Activated naive CD4-positive, alpha-beta T cell treated with anti-CD3 and anti-CD28 coated beads for 36 hours (primary cell): ENCODE results near the gene VANGL2. TPM values are rescaled to one million over a fixed set of nuclear protein-coding genes. Genes with fewer than 3 reads are reported as not detected.

ENCODE experiments used
- CTCF ChIA-PET: fragments of 350-600 bp; sonication (Branson Sonifier 250); formaldehyde crosslinking; loops from one replicate; lab custom pipeline; 2021; ENCODE audit warnings: antibody characterized with exemption; lab: Charles Lee
- DNase-seq: peaks from one replicate; pipeline ENCODE4 v3.0.0-alpha.2; 2020
- H3K27ac Mint-ChIP-seq: one replicate; pipeline ENCODE4 v1.8.0; 2021; ENCODE audit warnings: mild to moderate bottlenecking, mixed read lengths
- H3K27me3 Mint-ChIP-seq: one replicate; pipeline ENCODE4 v1.8.0; 2021; ENCODE audit warnings: low read depth, mixed read lengths
- H3K36me3 Mint-ChIP-seq: one replicate; pipeline ENCODE4 v1.8.0; 2021; ENCODE audit warnings: low read depth, mixed read lengths
- H3K4me1 Mint-ChIP-seq: one replicate; pipeline ENCODE4 v1.8.0; 2021; ENCODE audit warnings: low read depth, mixed read lengths
- H3K4me3 Mint-ChIP-seq: one replicate; pipeline ENCODE4 v1.8.0; 2021; ENCODE audit warnings: mild to moderate bottlenecking, moderate library complexity, mixed read lengths
- H3K9me3 Mint-ChIP-seq: one replicate; pipeline ENCODE4 v1.8.0; 2021; ENCODE audit warnings: mixed read lengths
- intact Hi-C: fragments of 100-400 bp; cut with micrococcal nuclease; formaldehyde crosslinking; loops from one replicate; pipeline ENCODE4 v1.15.1; 2023
- total RNA-seq, 2 experiments: library from RNA; stranded (reverse); gene quantifications; one replicate each; pipeline ENCODE4 v1.2.3, GENCODE V29; 2021

Gene VANGL2
- total RNA-seq, 2 experiments from 2014 or later: 0.27 TPM; not detected in 1

- Mint-ChIP-seq H3K27ac (peak overlapping the region; percentile 43), H3K27me3 (no peaks in the 10 kb centered on the region), H3K36me3 (peaks cover 9% of the 10 kb centered on the region), H3K4me3 (no peak overlapping the region), H3K9me3 (no peaks in the 10 kb centered on the region), H3K4me1 (peaks cover 5% of the 10 kb centered on the region)
- intact Hi-C loops: no loop called here
- no peak for DNase-seq
- CTCF ChIA-PET: interaction anchor here (0.7 to 3.4 kb wide), 6 partner anchors 9 to 249 kb away, joined by 3 to 11 read pairs (median 4); no protein-coding TSS in a partner anchor
Measured at GRCh38 chr1:160362168-160362957, 38.0 kb upstream of the VANGL2 start.

GRCh38 chr1:160363010-160363409 is 37.4 kb upstream of the VANGL2 start:
- H3K4me3 Mint-ChIP-seq: no peak overlapping the region
- H3K27me3 Mint-ChIP-seq: no peaks in the 10 kb centered on the region
- peaks cover 7% of the 10 kb centered on the region for H3K36me3 Mint-ChIP-seq
- H3K27ac Mint-ChIP-seq: no peak overlapping the region
- intact Hi-C loops: no loop called here
- DNase-seq: no peak
- CTCF ChIA-PET: interaction anchor here (0.7 to 3.4 kb wide), 5 partner anchors 8 to 249 kb away, joined by 3 to 11 read pairs (median 4); no protein-coding TSS in a partner anchor
- peaks cover 5% of the 10 kb centered on the region for H3K4me1 Mint-ChIP-seq
- H3K9me3 Mint-ChIP-seq: no peaks in the 10 kb centered on the region

DNA sequence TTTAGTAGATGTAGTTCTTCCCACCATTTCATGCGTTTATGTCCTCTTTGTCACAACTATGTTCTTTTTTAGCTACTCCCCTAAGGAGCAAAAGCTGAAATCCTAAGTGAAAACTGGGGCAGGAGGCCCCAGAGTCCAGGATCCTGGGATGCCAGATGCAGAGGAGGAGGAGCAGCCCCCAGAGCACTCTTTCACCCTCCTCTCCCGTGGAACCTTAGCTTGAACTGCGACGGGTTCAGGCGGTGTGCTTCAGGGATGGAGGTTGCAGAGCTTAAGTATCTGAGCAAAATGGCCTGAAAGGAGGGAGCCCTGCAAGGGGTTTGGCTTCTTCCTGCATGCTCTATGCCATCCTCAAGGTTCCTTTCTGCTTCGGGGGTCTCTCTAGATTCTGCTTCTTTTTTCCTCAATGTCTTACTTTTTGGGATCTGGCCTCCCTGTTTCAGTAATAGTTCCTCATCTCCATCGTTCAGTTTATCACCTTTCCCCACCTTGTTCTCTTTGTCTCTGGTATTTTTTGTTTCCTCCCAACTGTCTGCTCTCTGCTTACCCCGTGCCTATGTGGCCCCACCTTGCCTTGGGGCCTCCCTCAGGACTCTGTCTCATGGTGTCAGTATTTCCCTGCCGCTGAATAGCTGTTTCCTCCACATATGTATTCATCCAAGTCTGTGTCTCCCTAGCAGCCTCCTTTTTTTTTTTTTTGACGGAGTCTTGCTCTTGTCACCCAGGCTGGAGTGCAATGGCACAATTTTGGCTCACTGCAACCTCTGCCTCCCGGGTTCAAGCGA is 36.2 kb upstream of the VANGL2 start:
- CTCF ChIA-PET: interaction anchor here (0.6 to 3.4 kb wide), 7 partner anchors 11 to 243 kb away, joined by 3 to 11 read pairs (median 3); no protein-coding TSS in a partner anchor
- no peaks in the 10 kb centered on the region for H3K27me3 Mint-ChIP-seq
- intact Hi-C loops: no loop called here

DNA sequence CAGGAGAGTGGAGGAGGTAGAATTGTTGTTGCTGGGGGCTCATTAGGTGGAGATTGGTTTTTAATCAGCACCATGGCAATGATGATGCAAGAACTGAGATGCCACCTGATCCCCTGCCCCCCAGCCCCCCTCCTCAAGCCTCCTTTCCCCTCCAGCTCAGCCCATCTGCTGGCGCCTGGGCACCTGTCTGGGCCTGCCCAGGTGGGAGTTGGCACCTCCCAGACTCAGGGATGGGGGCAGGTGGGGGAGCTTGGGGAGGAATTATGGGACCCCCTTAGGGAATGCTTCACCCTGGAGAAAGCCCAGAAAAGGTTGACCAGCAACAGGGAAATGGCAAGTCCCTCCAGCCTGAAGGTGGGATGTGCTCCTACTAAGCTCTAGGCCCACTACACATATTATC is 35.0 kb upstream of the VANGL2 start:
- H3K36me3 Mint-ChIP-seq: no peaks in the 10 kb centered on the region
- peaks cover 5% of the 10 kb centered on the region for H3K4me1 Mint-ChIP-seq
- intact Hi-C loops: no loop called here
- no peaks in the 10 kb centered on the region for H3K27me3 Mint-ChIP-seq
- no peak overlapping the region for H3K4me3 Mint-ChIP-seq
- no peak for DNase-seq
- H3K27ac Mint-ChIP-seq: no peak overlapping the region
- CTCF ChIA-PET: interaction anchor here (0.7 to 0.9 kb wide), 2 partner anchors 11 to 73 kb away, joined by 3 read pairs; no protein-coding TSS in a partner anchor
- H3K9me3 Mint-ChIP-seq: no peaks in the 10 kb centered on the region

More for the DNA sequence above, 36.2 kb upstream of the VANGL2 start:
- no peak for DNase-seq
- Mint-ChIP-seq H3K36me3 (no peaks in the 10 kb centered on the region), H3K4me3 (no peak overlapping the region), H3K4me1 (peaks cover 5% of the 10 kb centered on the region), H3K27ac (no peak overlapping the region), H3K9me3 (no peaks in the 10 kb centered on the region)

- H3K4me3 Mint-ChIP-seq: no peak within 1 kb of the TSS
- H3K27me3 Mint-ChIP-seq: no peaks in the 10 kb centered on the region
- H3K4me1 Mint-ChIP-seq: peaks cover 5% of the 10 kb centered on the region
- no peaks in the 10 kb centered on the region for H3K9me3 Mint-ChIP-seq
- DNase-seq: no peak
- CTCF ChIA-PET: interaction anchor here (1.4 to 1.5 kb wide), 2 partner anchors 10 to 12 kb away, joined by 3 to 9 read pairs; no protein-coding TSS in a partner anchor
- intact Hi-C loops: no loop called here
- no peak within 1 kb of the TSS for H3K27ac Mint-ChIP-seq
- no peaks in the 10 kb centered on the region for H3K36me3 Mint-ChIP-seq
Measured at GRCh38 chr1:160366731-160367515, 33.4 kb upstream of the VANGL2 start, which contains the start of gene NHLH1. Gene NHLH1 (plus strand): TSS chr1:160367071. CDS start chr1:160370732, 3,661 bp downstream.

- no peak for DNase-seq
- Mint-ChIP-seq H3K27me3 (no peaks in the 10 kb centered on the region), H3K4me1 (no peaks in the 10 kb centered on the region), H3K27ac (no peak overlapping the region), H3K4me3 (no peak overlapping the region), H3K36me3 (no peaks in the 10 kb centered on the region), H3K9me3 (no peaks in the 10 kb centered on the region)
- intact Hi-C loops: no loop called here
- CTCF ChIA-PET: interaction anchor here (1.4 to 1.5 kb wide), 2 partner anchors 9 to 13 kb away, joined by 3 to 9 read pairs; no protein-coding TSS in a partner anchor
Measured at GRCh38 chr1:160367516-160367900, 32.9 kb upstream of the VANGL2 start.

DNA sequence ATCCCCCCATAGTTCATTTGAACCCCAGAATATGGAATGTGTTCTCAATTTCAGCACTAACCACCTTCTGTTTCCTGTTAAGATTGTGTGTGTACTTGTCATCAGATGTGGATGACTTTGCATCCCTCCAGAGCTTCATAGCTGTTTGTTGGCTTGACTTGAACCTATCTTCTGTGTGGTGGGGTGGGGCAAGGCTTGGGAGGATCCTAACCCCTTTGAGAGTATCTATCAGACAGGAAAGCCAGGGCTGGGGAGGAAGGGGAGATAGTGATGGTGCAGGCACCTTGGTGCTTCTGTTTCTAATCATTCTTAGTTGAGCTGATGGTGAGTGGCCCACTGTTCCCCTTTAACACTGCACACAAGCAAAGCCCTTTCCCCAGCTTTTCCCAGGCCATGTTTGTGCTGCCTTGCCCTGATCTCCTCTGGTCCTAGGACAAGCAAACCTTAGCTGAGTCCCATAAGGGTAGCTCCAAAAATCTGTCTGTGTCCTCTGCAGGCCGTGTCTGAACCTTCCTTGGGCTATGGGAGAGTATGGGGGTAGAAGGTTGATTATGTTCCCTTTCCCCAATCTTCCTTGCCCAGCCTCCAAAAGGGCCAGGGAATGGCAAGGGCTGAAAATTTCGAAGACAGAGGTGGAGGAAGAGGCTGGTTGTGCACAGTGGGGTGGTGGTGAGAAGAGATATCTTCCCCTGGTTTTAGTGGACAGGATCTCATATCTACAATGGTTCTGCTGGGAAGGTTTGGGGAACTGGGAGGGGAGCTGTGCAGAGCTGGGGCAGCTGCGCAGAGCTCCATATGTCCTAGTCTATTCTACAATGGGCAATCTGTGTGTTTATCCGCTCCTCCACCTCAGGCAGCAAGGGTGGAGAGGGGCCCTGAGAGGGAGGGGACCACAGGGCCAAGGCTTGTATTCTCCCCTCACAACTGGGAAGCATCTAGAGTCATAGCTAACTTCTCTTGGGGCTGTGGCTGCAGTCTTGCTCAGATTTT is 32.1 kb upstream of the VANGL2 start:
- intact Hi-C loops: no loop called here
- Mint-ChIP-seq H3K4me3 (no peak overlapping the region), H3K4me1 (no peaks in the 10 kb centered on the region), H3K27ac (no peak overlapping the region), H3K27me3 (no peaks in the 10 kb centered on the region), H3K9me3 (no peaks in the 10 kb centered on the region), H3K36me3 (no peaks in the 10 kb centered on the region)
- DNase-seq: no peak
- CTCF ChIA-PET: interaction anchor here (1.5 kb wide), 1 partner anchor 8 kb away, joined by 9 read pairs; no protein-coding TSS in a partner anchor

- H3K9me3 Mint-ChIP-seq: no peaks in the 10 kb centered on the region
- no peaks in the 10 kb centered on the region for H3K27me3 Mint-ChIP-seq
- H3K36me3 Mint-ChIP-seq: no peaks in the 10 kb centered on the region
- H3K27ac Mint-ChIP-seq: no peak overlapping the region
- intact Hi-C loops: no loop called here
- no peak overlapping the region for H3K4me3 Mint-ChIP-seq
- no peak for DNase-seq
- no peaks in the 10 kb centered on the region for H3K4me1 Mint-ChIP-seq
- CTCF ChIA-PET: no interaction called here
Measured at GRCh38 chr1:160369087-160369486, 31.3 kb upstream of the VANGL2 start.

DNA sequence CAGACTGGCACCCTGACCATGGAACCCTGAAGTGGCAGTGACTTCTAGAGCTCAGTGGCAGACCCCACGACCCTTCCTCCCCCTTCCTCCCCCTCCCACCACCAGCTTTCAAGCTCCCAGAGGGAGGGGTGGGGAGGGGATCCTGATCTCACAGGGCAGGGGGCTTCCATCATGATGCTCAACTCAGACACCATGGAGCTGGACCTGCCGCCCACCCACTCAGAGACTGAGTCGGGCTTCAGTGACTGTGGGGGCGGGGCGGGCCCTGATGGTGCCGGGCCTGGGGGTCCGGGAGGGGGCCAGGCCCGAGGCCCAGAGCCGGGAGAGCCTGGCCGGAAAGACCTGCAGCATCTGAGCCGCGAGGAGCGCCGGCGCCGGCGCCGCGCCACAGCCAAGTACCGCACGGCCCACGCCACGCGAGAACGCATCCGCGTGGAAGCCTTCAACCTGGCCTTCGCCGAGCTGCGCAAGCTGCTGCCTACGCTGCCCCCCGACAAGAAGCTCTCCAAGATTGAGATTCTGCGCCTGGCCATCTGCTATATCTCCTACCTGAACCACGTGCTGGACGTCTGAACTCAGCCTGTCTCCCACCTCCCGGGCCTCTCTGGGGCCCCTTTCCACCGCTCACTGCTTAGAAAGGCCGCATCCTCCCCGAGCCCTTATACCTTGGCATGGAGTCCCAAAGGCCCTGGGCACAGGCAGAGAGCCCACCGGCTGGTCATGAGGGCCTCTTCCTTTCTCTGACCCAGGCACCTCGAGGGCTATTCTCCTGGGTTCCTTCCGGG is 29.6 kb upstream of the VANGL2 start:
- Mint-ChIP-seq H3K4me1 (peaks cover 4% of the 10 kb centered on the region), H3K4me3 (no peak overlapping the region), H3K36me3 (no peaks in the 10 kb centered on the region), H3K27ac (no peak overlapping the region), H3K27me3 (no peaks in the 10 kb centered on the region), H3K9me3 (no peaks in the 10 kb centered on the region)
- intact Hi-C loops: no loop called here
- CTCF ChIA-PET: interaction anchor here (1.4 kb wide), 2 partner anchors 8 to 19 kb away, joined by 4 to 5 read pairs; no protein-coding TSS in a partner anchor
- DNase-seq: no peak

GRCh38 chr1:160371346-160371631 is 29.1 kb upstream of the VANGL2 start:
- intact Hi-C loops: no loop called here
- Mint-ChIP-seq H3K4me1 (peaks cover 9% of the 10 kb centered on the region), H3K27ac (no peak overlapping the region), H3K36me3 (no peaks in the 10 kb centered on the region), H3K4me3 (no peak overlapping the region), H3K9me3 (no peaks in the 10 kb centered on the region), H3K27me3 (no peaks in the 10 kb centered on the region)
- DNase-seq: no peak
- CTCF ChIA-PET: interaction anchor here (1.4 kb wide), 2 partner anchors 8 to 20 kb away, joined by 4 to 5 read pairs; no protein-coding TSS in a partner anchor
